ENCODE measurements around the gene HBE1. TPM values are rescaled to one million over a fixed set of nuclear protein-coding genes. Genes with fewer than 3 reads are reported as not detected.

HBE1 gene
- polyA plus RNA-seq, 1 donor (not counting 4 experiments of a cell fraction or from before 2014, with no cell fraction given) = not detected

DNA sequence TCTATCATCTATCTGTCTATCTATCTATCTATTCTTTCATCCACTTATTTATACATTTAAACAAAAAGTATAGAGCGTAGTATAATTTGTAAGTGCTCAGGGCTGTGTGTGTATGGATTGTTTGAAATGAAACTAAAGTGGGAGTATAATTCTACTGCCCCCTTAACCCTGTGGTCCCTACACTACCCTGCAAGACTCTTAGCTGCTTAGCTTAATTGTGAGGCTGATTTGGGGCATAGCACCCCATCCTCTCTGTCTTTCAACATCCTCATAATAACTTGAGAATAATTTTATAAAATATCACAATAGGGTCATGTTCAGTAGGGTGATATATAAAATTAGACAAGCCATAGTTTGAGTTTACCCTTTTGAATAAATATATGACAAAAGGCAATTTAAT lies 20.4 kb upstream of the HBE1 start:
- H3K4me2 ChIP-seq (ENCODE audit: control insufficient read depth, extremely low read depth, insufficient read depth, low read depth, low read length) = no peak overlapping the region
- no peaks in the 10 kb centered on the region for H3K9me3 ChIP-seq (ENCODE audit: control insufficient read depth, low read depth, low read length)
- dilution Hi-C loops (cut with MboI; ENCODE audit: extremely low pct_ligation_motif_present, low sequenced_read_pairs) = no loop called here
- no peak overlapping the region for H2AFZ ChIP-seq (ENCODE audit: control insufficient read depth, low read length)
- H3K27ac ChIP-seq (ENCODE audit: control insufficient read depth, insufficient read depth, low read length) = no peak overlapping the region
- no peak for DNase-seq (ENCODE audit: low read depth, low spot score)
- H3K4me1 ChIP-seq (ENCODE audit: control insufficient read depth, extremely low read depth, insufficient read depth, low read length) = peaks cover 20% of the 10 kb centered on the region
- TF ChIP-seq, protein P1, sequence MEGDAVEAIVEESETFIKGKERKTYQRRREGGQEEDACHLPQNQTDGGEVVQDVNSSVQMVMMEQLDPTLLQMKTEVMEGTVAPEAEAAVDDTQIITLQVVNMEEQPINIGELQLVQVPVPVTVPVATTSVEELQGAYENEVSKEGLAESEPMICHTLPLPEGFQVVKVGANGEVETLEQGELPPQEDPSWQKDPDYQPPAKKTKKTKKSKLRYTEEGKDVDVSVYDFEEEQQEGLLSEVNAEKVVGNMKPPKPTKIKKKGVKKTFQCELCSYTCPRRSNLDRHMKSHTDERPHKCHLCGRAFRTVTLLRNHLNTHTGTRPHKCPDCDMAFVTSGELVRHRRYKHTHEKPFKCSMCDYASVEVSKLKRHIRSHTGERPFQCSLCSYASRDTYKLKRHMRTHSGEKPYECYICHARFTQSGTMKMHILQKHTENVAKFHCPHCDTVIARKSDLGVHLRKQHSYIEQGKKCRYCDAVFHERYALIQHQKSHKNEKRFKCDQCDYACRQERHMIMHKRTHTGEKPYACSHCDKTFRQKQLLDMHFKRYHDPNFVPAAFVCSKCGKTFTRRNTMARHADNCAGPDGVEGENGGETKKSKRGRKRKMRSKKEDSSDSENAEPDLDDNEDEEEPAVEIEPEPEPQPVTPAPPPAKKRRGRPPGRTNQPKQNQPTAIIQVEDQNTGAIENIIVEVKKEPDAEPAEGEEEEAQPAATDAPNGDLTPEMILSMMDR (optimal IDR thresholded peaks at IDR 0.05 in 1 of 3, IDR thresholded peaks at IDR 0.05 in 1 of 3, conservative IDR thresholded peaks at IDR 0.05 in 1 of 3; ENCODE audit: extremely low read depth in 1 of 3, insufficient read depth in 2 of 3, low read length in 3 of 3) = no peak
- TF ChIP-seq EZH2 (IDR thresholded peaks at IDR 0.05; ENCODE audit: low read length) = no peak
- no peak for FAIRE-seq
- no peaks in the 10 kb centered on the region for H3K79me2 ChIP-seq (ENCODE audit: control insufficient read depth, insufficient read depth, low read length)
- no peak overlapping the region for H3K9ac ChIP-seq (ENCODE audit: control insufficient read depth, extremely low read depth, insufficient read depth, low read length)
- H3K9me1 ChIP-seq (ENCODE audit: control insufficient read depth, extremely low read depth, insufficient read depth, low read length) = no peaks in the 10 kb centered on the region
- no peaks in the 10 kb centered on the region for H4K20me1 ChIP-seq (ENCODE audit: control insufficient read depth, extremely low read depth, insufficient read depth, low read length)
- no peak overlapping the region for H3K4me3 ChIP-seq (ENCODE audit: control insufficient read depth in 2 of 3, extremely low read depth in 1 of 3, insufficient read depth in 2 of 3, low read depth in 1 of 3, low read length in 3 of 3)
- H3K27me3 ChIP-seq (ENCODE audit: control insufficient read depth, extremely low read depth, insufficient read depth, low read length) = no peaks in the 10 kb centered on the region
- no peaks in the 10 kb centered on the region for H3K36me3 ChIP-seq (ENCODE audit: control insufficient read depth in 2 of 2, extremely low read depth in 1 of 2, insufficient read depth in 2 of 2, low read length in 2 of 2)

- Histone ChIP-seq H3K36me3 (ENCODE audit: control insufficient read depth in 2 of 2, extremely low read depth in 1 of 2, insufficient read depth in 2 of 2, low read length in 2 of 2) (no peaks in the 10 kb centered on the region), H3K4me2 (ENCODE audit: control insufficient read depth, extremely low read depth, insufficient read depth, low read depth, low read length) (no peak overlapping the region), H4K20me1 (ENCODE audit: control insufficient read depth, extremely low read depth, insufficient read depth, low read length) (no peaks in the 10 kb centered on the region), H3K4me1 (ENCODE audit: control insufficient read depth, extremely low read depth, insufficient read depth, low read length) (peaks cover 20% of the 10 kb centered on the region), H3K9ac (ENCODE audit: control insufficient read depth, extremely low read depth, insufficient read depth, low read length) (no peak overlapping the region), H2AFZ (ENCODE audit: control insufficient read depth, low read length) (peak overlapping the region; percentile 56), H3K79me2 (ENCODE audit: control insufficient read depth, insufficient read depth, low read length) (no peaks in the 10 kb centered on the region), H3K4me3 (ENCODE audit: control insufficient read depth in 2 of 3, extremely low read depth in 1 of 3, insufficient read depth in 2 of 3, low read depth in 1 of 3, low read length in 3 of 3) (no peak overlapping the region), H3K9me1 (ENCODE audit: control insufficient read depth, extremely low read depth, insufficient read depth, low read length) (no peaks in the 10 kb centered on the region), H3K9me3 (ENCODE audit: control insufficient read depth, low read depth, low read length) (no peaks in the 10 kb centered on the region), H3K27ac (ENCODE audit: control insufficient read depth, insufficient read depth, low read length) (no peak overlapping the region), H3K27me3 (ENCODE audit: control insufficient read depth, extremely low read depth, insufficient read depth, low read length) (no peaks in the 10 kb centered on the region)
- no peak for FAIRE-seq
- TF ChIP-seq, protein P1 (optimal IDR thresholded peaks at IDR 0.05 in 1 of 3, IDR thresholded peaks at IDR 0.05 in 1 of 3, conservative IDR thresholded peaks at IDR 0.05 in 1 of 3; ENCODE audit: extremely low read depth in 1 of 3, insufficient read depth in 2 of 3, low read length in 3 of 3) = no peak
- no peak for TF ChIP-seq EZH2 (IDR thresholded peaks at IDR 0.05; ENCODE audit: low read length)
- dilution Hi-C loops (cut with MboI; ENCODE audit: extremely low pct_ligation_motif_present, low sequenced_read_pairs) = no loop called here
- no peak for DNase-seq (ENCODE audit: low read depth, low spot score)
Measured at GRCh38 chr11:5289696-5290095, 20.0 kb upstream of the HBE1 start.

Measured in keratinocyte (primary cell).